Thyroid gland (tissue), 4 donors: Measurements from ENCODE around the gene CFAP251. TPM values are rescaled to one million over a fixed set of nuclear protein-coding genes. Genes with fewer than 3 reads are reported as not detected.

Experiments
- DNase-seq, 2 donors: peaks; one replicate each; pipeline ENCODE4 v3.0.0-alpha.2; 2019
- H3K27ac ChIP-seq, 3 donors: fragments of 200-600 bp; sonication (generic); 1 replicate in 2 of 3; 2 replicates in 1 of 3; pipeline ENCODE4 v1.5.1; 2016 to 2019; ENCODE audit warnings: mild to moderate bottlenecking in 1 of 3, moderate library complexity in 1 of 3
- H3K27me3 ChIP-seq: fragments of 200-600 bp; sonication (generic); one replicate; pipeline ENCODE4 v1.5.1; 2019
- H3K36me3 ChIP-seq, 2 donors: fragments of 200-600 bp; sonication (generic); one replicate each; pipeline ENCODE4 v1.5.1; 2016 to 2019
- H3K4me1 ChIP-seq, 2 donors: fragments of 200-600 bp; sonication (generic); one replicate each; pipeline ENCODE4 v1.5.1; 2017 to 2019
- H3K4me3 ChIP-seq, 3 donors: fragments of 200-600 bp; sonication (generic); replicated peaks in 1 of 3; 1 replicate in 2 of 3; 2 replicates in 1 of 3; pipeline ENCODE4 v1.5.1; 2016; ENCODE audit warnings: mild to moderate bottlenecking in 1 of 3
- H3K9me3 ChIP-seq: fragments of 200-600 bp; sonication (generic); one replicate; pipeline ENCODE4 v1.5.1; 2017
- CTCF ChIP-seq, 6 experiments: fragments of 200-600 bp in 3 of 6; fragments of 450-650 bp in 3 of 6; sonication (generic) in 3 of 6; IDR thresholded peaks; one replicate each; pipeline ENCODE4 v1.5.1; 2016 to 2019; ENCODE audit warnings: antibody characterized with exemption in 6 of 6, mild to moderate bottlenecking in 2 of 6, inconsistent platforms in 1 of 6, moderate library complexity in 1 of 6
- POLR2A ChIP-seq, 2 donors: fragments of 450-650 bp; IDR thresholded peaks; one replicate each; pipeline ENCODE4 v1.6.1; 2017; ENCODE audit warnings: antibody characterized with exemption in 2 of 2, mild to moderate bottlenecking in 2 of 2, moderate library complexity in 1 of 2
- WGBS, 2 donors: methylation state at CpG; one replicate each; pipeline ENCODE4 v1.1.5; 2017; 5-methylcytosine and 5-hydroxymethylcytosine counted together
- intact Hi-C: fragments of 100-400 bp; cut with DNase I; formaldehyde crosslinking; loops from one replicate; pipeline ENCODE4 v1.15.1; 2023
- total RNA-seq, 4 donors: library from RNA; depleted of rRNA; stranded (reverse); fragments of >200 nt; gene quantifications; one replicate each; pipeline ENCODE4 v1.2.3, GENCODE V29; 2016

Gene CFAP251
- total RNA-seq, 4 donors from 2014 or later: 17.7 to 27.0 (median 23.7) TPM

GRCh38 chr12:122018937-122019336 lies 100.5 kb downstream of the CFAP251 start:
- H3K9me3 ChIP-seq: no peaks in the 10 kb centered on the region
- H3K36me3 ChIP-seq: no peaks in the 10 kb centered on the region
- H3K4me1 ChIP-seq: peaks cover 11% of the 10 kb centered on the region in 2 donors
- no peaks in the 10 kb centered on the region for H3K27me3 ChIP-seq
- no peak overlapping the region for H3K4me3 ChIP-seq
- intact Hi-C loops: no loop called here
- 95% methylated on average over 4 of the region's 4 CpGs for WGBS, 2 donors
- H3K27ac ChIP-seq: no peak overlapping the region
- TF ChIP-seq CTCF (IDR thresholded peaks at IDR 0.05) (no peak), POLR2A (IDR thresholded peaks at IDR 0.05) (no peak)
- DNase-seq: no peak

GRCh38 chr12:122020795-122021192 lies 102.4 kb downstream of the CFAP251 start:
- Histone ChIP-seq H3K4me1 (peaks cover 15 to 24% of the 10 kb centered on the region in 2 donors), H3K4me3 (no peak overlapping the region), H3K27ac (peak overlapping the region in 1 of 3 donors; percentile 92), H3K36me3 (no peaks in the 10 kb centered on the region), H3K27me3 (no peaks in the 10 kb centered on the region), H3K9me3 (no peaks in the 10 kb centered on the region)
- 41 to 60% methylated on average over 8 to 16 of the region's 16 CpGs for WGBS, 2 donors
- TF ChIP-seq POLR2A (IDR thresholded peaks at IDR 0.05): no peak
- TF ChIP-seq CTCF (IDR thresholded peaks at IDR 0.05): no peak
- intact Hi-C loops: loop anchor here (10.0 kb wide), 1 partner anchor 86 kb away; no protein-coding TSS in a partner anchor
- DNase-seq: no peak

DNA sequence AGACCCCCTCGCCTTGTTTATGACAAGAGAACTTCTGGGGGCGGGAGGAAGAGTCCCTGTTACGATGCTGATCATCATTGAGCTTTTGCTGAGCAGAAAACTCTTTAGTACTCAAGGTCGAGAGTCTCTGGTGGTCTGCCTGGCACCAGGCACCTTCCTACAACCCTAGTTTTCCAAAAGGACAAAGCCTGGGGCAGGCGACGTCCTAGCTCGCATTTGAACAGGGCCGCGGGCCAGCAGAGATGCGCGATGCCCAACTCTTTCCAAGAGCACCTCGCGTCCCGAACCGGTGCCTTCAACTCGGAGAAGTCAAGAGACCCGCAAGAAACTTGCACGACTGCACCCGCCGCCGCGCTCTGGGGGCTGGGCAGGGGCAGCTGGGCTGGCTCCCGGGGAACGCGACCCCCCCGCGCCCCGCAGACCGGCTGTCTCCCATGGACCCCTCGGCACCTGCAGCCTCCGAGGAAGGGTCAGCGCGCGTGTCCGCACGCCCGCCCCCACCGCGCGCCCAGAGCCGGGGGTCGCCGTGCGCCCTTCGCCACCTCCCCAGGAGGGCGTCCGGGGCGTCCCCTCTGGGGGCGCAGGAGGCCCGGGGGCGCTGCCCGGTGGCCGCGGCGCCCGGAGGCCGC lies 102.9 kb downstream of the CFAP251 start:
- Histone ChIP-seq H3K27me3 (no peaks in the 10 kb centered on the region), H3K36me3 (no peaks in the 10 kb centered on the region), H3K27ac (peak overlapping the region in 1 of 3 donors; percentile 92), H3K4me1 (peaks cover 15 to 26% of the 10 kb centered on the region in 2 donors), H3K4me3 (peak overlapping the region in 2 of 3 donors; percentile 10 to 60), H3K9me3 (no peaks in the 10 kb centered on the region)
- TF ChIP-seq POLR2A (IDR thresholded peaks at IDR 0.05): no peak
- no peak for TF ChIP-seq CTCF (IDR thresholded peaks at IDR 0.05)
- DNase-seq: peak; percentile 49 to 54
- WGBS, 2 donors: 0 to 6% methylated on average over 3 to 11 of the region's 57 CpGs
- intact Hi-C loops: loop anchor here (10.0 kb wide), 1 partner anchor 87 kb away; no protein-coding TSS in a partner anchor

DNA sequence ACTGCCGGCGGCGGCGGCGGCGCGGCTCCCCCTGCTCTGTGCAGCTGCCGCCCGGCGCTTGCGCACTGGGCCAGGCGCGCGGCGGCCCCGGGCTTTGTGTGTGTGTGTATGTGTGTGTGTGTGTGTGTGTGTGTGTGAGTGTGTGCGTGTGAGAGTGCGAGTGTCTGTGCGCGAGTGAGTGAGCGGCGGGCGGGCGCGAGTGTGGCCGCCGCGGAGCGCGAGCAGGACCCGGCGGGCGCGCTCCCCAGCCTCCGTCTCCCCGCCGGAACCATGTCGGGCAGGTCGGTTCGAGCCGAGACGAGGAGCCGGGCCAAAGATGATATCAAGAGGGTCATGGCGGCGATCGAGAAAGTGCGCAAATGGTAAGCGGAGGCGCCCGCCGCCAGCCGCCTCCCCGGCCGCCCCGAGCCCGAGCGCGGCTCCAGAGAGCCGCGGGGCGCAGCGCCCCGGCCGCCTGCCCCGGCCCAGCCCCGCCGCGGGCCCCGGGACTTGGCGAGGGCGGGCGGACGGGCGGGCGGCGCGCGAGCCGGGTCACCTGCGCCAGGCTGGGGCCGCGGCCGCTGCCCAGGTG lies 103.5 kb downstream of the CFAP251 start, which contains the start of gene BCL7A:
Gene BCL7A (plus strand): TSS at position 63 of the 571 bp plus-strand sequence. CDS start 208 bp downstream, at position 271.
- peaks cover 19 to 32% of the 10 kb centered on the region in 2 donors for H3K4me1 ChIP-seq
- H3K27ac ChIP-seq: peak within 1 kb of the TSS; percentile 91 to 97 (median 97)
- 0% methylated on average over 7 to 18 of the region's 83 CpGs for WGBS, 2 donors
- peak; percentile 78 to 79 for DNase-seq
- intact Hi-C loops: loop anchor here (10.0 kb wide), 1 partner anchor 87 kb away; no protein-coding TSS in a partner anchor
- H3K27me3 ChIP-seq: no peaks in the 10 kb centered on the region
- peak within 1 kb of the TSS; percentile 27 to 60 (median 39) for H3K4me3 ChIP-seq
- no peaks in the 10 kb centered on the region for H3K9me3 ChIP-seq
- no peaks in the 10 kb centered on the region for H3K36me3 ChIP-seq
- TF ChIP-seq CTCF (IDR thresholded peaks at IDR 0.05) (no peak), POLR2A (IDR thresholded peaks at IDR 0.05) (peak; percentile 21 to 88)
